Activated gamma-delta T cell treated with Interleukin-2 at 50 U/mL for 16 hours (primary cell): ENCODE results near the gene CNGA1.

Experiments
- DNase-seq: peaks from one replicate; pipeline ENCODE4 v3.0.0-alpha.2; 2020

The CNGA1 gene

GRCh38 chr4:48016141-48017107 lies at the start of gene CNGA1, which contains the start of gene NIPAL1:
CNGA1 (minus strand) TSS chr4:48016681; CDS start chr4:47952689, 63,992 bp downstream.
NIPAL1 (plus strand) TSS chr4:48016772; CDS start chr4:48016840, 68 bp downstream.
- peak; percentile 60 for DNase-seq

DNA sequence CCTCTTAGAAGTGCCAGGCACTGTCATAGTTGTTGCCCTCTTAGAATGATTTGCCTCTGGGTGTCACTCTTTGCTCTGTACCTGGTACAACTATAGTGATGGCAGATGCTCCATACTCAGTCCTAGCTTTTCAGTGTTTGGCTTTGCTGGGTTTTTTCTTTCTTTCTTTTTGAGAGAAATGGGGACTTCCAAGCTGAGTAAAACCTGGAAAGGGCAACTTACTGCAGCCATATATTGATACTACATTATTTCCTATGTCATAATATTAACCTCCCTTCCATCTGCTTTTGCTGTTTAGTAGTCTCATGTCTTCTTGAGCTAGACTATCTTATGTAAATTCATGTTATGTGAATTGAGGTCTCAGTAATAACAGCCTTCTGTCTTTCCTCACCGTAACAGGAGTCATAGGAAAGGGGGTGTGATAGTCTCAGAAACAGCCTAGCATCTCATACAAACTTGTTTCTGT lies 49.1 kb upstream of the CNGA1 start:
- no peak for DNase-seq

DNA sequence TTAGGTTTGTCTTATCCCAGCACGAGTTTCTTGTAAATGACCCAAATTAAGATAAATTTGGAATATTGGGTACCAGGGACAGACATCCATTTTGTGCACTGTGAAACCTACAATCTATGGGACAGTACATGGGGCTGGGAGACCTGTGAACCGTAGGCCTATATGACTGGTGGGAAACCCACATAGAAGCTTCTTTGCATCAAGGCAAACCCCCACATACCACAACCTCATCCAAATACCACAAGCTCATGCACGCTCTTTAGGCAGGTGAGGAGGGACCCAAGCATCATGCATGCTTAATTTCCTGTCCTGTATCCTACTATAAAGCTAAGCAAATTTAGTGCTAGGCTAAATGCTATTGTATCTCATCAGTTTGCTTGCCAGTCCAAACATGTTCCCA lies 47.9 kb upstream of the CNGA1 start:
- DNase-seq = no peak

DNA sequence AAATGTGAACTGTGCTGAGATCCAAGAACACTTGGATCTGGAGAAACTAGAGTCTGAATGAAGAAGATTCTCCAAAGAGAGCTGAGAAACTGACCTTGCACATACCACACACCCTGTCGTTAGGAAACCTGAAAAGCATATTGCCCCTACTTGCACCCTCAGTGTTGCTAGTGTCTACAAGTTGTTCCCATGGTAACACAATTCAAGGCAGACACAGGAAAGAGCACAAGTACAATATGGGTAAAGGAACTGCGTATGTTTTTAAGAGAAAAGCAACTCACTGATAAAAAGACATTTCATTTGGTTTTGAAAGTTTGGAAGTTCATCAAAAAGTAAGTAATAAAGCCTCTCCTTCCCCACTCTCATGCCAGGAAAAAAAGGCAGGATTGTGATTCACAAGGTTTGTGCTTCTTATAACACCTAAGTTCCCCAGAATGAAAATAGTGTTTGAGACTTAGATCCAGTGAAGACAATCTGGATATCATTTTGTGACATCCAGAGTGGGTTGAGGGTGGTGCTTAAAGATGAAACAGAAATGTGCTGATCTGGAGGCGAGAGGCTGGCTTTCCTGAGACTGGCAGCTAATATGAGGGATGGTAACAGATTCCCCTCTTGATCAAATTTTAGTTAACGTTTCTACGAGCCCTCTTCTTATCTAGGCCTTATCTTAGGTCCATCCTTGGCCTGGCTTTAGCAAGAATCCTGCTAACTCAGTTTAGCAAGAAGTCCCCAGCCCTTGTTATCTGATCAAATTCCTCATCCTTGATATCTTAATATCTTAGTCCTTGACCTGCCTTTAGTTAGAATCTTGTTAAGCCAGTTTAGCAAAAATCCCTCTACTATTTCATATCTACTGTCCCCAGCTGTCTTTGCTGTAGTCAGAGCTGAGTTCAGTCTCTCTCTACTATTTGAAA lies 42.4 kb upstream of the CNGA1 start:
- no peak for DNase-seq

GRCh38 chr4:48051078-48051477 lies 34.6 kb upstream of the CNGA1 start:
- DNase-seq = no peak

GRCh38 chr4:48049483-48049882 lies 33.0 kb upstream of the CNGA1 start:
- DNase-seq = no peak

GRCh38 chr4:48047896-48048295 lies 31.4 kb upstream of the CNGA1 start:
- DNase-seq = no peak

DNA sequence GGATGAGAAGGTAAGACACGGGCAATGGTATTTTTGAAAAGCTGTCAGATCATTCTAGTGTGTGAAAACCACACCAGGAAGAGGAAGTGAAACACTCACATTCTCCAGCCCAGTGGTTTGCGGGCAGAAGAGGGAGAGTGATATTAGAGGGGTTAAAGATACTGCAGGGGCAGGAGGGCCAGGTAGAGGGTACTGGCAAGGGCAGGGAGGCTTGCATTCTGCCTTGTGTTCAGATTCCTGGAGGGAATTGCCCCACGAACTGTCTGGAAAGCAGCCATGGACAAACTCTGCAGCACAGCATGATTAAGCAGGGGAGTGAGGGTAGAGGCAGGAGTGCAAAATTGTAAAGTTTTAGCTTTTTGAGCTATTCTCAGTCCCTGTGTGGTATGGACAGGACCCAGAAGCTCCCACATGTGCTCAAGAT lies 31.0 kb upstream of the CNGA1 start:
- DNase-seq = peak; percentile 66

- no peak for DNase-seq
These were observed 29.6 kb upstream of the CNGA1 start for GRCh38 chr4:48046059-48046458.

DNA sequence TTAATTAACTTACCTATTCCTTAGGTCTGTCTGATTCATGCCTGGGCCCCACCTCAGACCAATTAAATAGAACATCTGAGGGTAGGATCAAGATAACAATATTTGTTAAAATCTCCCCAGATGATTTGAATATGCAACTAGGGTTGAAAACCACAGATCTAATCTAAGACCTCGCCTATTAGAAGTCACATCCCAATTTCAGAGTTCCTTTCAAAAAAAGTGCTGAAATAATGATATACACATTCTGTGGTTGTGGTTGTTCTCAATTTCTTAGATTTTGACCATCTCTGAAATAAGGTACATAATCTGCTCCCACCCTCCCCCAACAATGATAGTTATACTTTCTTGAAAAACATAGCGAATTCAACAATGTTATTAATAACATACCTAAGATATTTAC lies 27.8 kb upstream of the CNGA1 start:
- no peak for DNase-seq

GRCh38 chr4:48043504-48043903 lies 27.0 kb upstream of the CNGA1 start:
- no peak for DNase-seq

- no peak for DNase-seq
These were observed 26.5 kb upstream of the CNGA1 start for GRCh38 chr4:48042979-48043461.

DNA sequence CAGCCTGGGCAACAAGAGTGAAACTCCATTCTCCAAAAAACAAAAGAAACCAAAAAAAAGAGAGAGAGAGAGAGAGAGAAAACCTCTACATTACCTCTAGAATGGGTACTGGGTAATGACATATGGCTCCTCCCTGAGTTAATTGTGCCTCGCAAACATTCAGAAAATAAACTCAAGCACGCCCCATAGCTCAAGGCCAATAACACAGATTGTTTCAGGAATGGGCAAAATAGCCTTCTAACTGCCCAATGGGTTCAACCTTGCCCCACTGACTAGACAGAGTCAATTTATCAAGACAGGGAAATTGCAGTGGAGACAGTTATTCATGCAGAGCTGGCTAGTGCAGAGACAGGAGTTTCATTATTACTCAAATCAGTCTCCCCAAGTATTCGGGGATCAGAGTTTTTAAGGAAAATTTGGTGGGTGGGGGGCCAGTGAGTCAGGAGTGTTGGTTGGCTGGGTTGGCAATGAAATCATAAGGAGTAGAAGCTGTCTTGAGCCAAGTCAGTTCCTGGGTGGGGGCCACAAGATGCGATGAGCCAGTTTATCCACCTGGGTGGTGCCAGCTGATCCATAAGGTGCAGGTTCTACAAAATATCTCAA lies 25.2 kb upstream of the CNGA1 start:
- no peak for DNase-seq

GRCh38 chr4:48039561-48039960 lies 23.1 kb upstream of the CNGA1 start:
- no peak for DNase-seq

DNA sequence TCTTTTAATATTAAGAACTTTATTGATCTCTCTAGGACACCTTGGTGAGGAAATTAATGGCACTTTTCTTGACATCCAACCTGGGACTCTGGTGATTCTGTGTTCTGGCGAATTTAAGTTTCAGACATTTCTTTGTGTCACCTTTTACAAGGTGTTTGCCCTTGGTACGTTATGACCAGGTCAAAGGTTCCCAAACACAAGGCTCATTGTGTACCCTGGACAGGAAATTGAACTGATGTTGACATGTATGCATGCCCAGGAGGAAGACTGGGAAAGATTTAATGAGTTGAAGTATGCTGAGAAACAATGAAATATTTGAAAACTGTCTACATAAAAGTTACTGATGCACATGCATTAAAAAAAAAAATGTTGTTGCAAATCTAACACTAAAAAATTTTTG lies 22.2 kb upstream of the CNGA1 start:
- DNase-seq = no peak

- no peak for DNase-seq
These were observed 20.6 kb upstream of the CNGA1 start for GRCh38 chr4:48037117-48037462.

DNA sequence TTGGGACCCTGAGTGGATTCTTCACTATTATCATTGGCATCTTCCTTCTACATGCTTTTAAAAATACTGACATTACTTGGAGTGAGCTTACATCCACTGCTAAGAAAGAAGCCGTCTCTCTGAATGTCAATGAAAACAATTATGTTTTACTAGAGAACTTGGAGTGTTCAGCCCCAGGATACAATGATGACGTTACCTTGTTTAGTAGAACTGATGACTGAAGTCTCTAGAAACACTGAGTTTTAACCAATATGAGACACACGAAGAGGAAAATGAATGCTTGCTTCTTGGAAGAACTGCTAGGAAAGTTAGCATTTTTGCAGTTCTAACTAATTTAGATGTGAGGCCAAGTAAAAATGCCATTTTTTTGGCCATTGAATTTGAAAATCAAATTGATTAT lies 19.5 kb upstream of the CNGA1 start:
- DNase-seq = no peak

DNA sequence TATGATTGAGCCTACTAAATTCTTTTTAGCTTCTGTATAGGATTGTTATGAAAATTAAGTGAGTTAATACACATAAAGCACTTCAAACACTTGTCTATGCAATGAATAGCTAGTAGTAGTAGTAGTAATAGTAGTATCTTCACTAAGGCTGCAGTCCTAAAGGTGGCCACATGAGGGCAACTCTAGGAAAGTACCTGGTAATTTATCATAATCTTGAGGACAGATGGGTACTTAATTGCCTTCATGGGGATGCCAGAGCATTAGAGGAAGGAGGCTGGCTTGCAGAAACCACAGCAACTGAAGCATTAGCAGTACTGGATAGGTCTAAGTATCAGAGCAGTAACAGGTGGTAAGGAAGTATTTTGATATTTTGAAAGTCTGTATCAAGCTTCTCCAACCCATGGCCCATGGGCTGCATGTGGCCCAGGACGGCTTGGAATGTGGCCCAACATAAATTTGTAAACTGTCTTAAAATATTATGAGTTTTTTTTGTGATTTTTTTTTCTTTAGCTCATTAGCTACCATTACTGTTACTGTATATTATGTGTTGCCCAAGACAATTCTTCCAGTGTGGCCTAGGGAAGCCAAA lies 17.4 kb upstream of the CNGA1 start:
- DNase-seq = peak; percentile 66

DNA sequence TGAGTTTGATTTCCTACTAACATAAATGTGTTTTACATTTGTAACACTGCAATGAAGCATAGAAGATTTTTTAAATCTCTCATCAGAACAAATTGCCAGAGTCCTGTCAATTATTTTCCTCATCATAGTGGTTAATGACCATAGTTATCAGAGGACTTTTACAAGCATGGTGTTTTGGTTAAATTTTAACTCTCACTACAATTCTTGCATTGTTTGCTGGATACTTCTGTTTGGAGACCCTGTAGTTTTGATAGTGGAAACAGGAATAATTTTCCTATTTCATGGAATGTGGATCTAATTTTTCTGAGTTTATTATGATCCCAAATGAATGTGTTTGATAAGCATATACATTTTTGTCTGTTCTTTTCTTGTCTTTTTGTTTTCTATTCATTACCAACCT lies 16.9 kb upstream of the CNGA1 start:
- DNase-seq = no peak

DNA sequence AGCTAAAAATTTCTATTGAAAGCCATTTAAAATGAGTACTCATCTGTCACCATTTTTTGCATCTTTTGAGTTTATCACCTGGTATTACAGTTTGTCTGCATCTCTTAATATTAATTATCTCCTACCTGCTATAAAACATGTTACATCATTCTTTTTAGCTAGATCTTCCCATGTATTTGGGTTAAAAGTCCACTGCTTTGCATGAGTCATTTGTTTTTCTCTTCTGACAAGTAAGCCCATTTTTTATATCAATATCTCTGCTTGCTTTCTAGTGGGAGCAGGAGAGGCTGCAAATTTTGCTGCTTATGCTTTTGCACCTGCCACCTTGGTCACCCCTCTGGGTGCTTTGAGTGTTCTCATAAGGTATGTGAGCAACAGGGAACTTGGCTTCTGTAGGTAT lies 16.2 kb upstream of the CNGA1 start:
- no peak for DNase-seq

DNA sequence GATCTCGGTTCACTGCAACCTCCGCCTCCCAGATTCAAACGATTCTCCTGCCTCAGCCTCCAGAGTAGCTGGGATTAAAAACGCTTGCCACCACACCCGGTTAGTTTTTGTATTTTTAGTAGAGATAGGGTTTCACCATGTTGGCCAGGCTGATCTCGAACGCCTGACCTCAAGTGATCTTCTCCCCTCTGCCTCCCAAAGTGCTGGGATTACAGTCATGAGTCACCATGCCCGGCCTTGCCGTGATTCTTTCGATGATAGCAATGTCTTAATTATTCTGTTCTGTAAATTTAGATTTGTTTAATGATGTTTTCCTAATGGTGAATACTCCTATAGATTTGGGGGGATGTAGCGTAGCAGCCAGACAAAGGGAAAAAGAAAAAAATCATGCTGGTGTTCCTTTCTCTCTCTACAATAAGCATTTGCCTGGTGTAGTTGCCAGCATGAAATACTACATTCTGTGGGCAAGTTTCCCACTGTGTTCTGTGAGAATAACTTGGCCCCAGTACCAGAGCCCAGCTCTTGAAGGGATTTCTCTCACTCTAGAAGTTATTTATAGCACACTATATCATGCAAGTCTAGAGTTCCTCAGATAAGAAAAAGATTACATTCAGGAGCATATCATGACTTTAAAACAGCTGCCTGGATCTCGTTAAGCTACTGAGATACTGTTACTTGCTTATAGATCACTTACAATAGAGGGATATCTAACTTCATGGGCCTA lies 15.5 kb upstream of the CNGA1 start:
- DNase-seq = no peak

GRCh38 chr4:48030470-48030869 lies 14.0 kb upstream of the CNGA1 start:
- no peak for DNase-seq
